ENCODE data around the gene PPM1E.

GRCh38 chr17:58788199-58788598 lies 32.5 kb downstream of the PPM1E start:
- TF ChIP-seq TARDBP (IDR thresholded peaks at IDR 0.05) (no peak), ELF4 (IDR thresholded peaks at IDR 0.05) (no peak)
